ENCODE measurements around the gene MEOX1. TPM values are rescaled to one million over a fixed set of nuclear protein-coding genes. Genes with fewer than 3 reads are reported as not detected.

Gene MEOX1
- total and polyA plus RNA-seq, 2 of the 13 experiments (the other 11 are each of a cell fraction or from before 2014, with no cell fraction given): not detected

DNA sequence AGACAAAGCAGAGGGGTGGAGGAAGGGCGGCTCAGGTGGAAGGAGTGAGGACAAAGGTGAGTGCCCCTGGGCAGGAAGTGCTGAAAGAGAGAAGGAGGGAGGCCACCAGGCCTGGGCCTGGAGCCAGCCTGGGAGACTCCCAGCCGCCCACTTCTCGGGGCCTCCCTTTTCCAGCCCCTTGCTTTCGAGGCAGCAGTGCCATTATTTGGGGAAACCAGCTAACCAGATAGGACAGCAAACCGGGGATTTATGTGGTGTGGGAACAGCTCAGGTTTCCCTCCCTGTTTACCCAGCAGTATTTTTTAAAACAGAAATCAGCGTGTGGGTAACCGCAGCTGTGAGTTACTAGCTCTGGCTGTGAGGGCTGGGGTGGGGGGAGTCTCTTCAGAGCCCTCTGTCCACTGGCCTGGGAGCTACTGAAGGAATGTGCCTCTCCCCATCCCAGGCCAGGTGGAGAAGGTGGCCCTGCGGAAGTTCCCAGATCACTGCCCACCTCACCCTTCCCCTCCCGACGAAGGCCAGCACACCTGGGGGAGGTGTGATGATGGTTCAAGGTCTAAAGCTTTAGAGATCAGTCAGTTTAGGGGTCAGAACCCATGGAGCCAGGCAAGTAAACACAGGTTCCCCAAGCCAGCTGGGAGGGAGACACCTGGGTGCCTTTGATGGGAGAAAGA lies 8.4 kb upstream of the MEOX1 start (continued):
- TF ChIP-seq ZNF780A (CRISPR knock-in tag; IDR thresholded peaks at IDR 0.05) (no peak), ZNF782 (CRISPR knock-in tag; IDR thresholded peaks at IDR 0.05; ENCODE audit: borderline replicate concordance) (no peak), TOE1 (CRISPR knock-in tag; IDR thresholded peaks at IDR 0.05) (no peak), NR1H2 (CRISPR knock-in tag; IDR thresholded peaks at IDR 0.05; ENCODE audit: borderline replicate concordance, low read depth) (no peak), POLR2A (IDR thresholded peaks at IDR 0.05; ENCODE audit: insufficient read depth in 1 of 2, low read depth in 2 of 2, low read length in 2 of 2) (no peak), PLRG1 (conservative IDR thresholded peaks at IDR 0.05) (no peak), ZNF446 (CRISPR knock-in tag; IDR thresholded peaks at IDR 0.05) (no peak), MLX (CRISPR knock-in tag; IDR thresholded peaks at IDR 0.05) (no peak), ZC3H13 (CRISPR knock-in tag; IDR thresholded peaks at IDR 0.05) (no peak), HMG20A (CRISPR knock-in tag; IDR thresholded peaks at IDR 0.05; ENCODE audit: borderline replicate concordance) (no peak; the same call in 1 of the 2 replicates), KDM3A (CRISPR knock-in tag; IDR thresholded peaks at IDR 0.05; ENCODE audit: low read depth) (no peak), ZBTB8A (CRISPR knock-in tag; IDR thresholded peaks at IDR 0.05; ENCODE audit: borderline replicate concordance, low read depth) (no peak), ZNF253 (CRISPR knock-in tag; IDR thresholded peaks at IDR 0.05; ENCODE audit: borderline replicate concordance) (no peak), GABPB1 (CRISPR knock-in tag; IDR thresholded peaks at IDR 0.05) (peak; percentile 51), NCOA1 (CRISPR knock-in tag; IDR thresholded peaks at IDR 0.05) (no peak), ZNF235 (CRISPR knock-in tag; IDR thresholded peaks at IDR 0.05; ENCODE audit: borderline replicate concordance) (no peak), STAT5B (CRISPR knock-in tag; IDR thresholded peaks at IDR 0.05) (no peak), FIP1L1 (IDR thresholded peaks at IDR 0.05; ENCODE audit: borderline replicate concordance, insufficient read depth, low read depth, low read length) (no peak), FUBP1 (CRISPR knock-in tag; IDR thresholded peaks at IDR 0.05; ENCODE audit: borderline replicate concordance) (no peak)
- TF ChIP-seq, protein P1, sequence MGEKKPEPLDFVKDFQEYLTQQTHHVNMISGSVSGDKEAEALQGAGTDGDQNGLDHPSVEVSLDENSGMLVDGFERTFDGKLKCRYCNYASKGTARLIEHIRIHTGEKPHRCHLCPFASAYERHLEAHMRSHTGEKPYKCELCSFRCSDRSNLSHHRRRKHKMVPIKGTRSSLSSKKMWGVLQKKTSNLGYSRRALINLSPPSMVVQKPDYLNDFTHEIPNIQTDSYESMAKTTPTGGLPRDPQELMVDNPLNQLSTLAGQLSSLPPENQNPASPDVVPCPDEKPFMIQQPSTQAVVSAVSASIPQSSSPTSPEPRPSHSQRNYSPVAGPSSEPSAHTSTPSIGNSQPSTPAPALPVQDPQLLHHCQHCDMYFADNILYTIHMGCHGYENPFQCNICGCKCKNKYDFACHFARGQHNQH (CRISPR knock-in tag; IDR thresholded peaks at IDR 0.05): no peak
- TF ChIP-seq, protein P2, sequence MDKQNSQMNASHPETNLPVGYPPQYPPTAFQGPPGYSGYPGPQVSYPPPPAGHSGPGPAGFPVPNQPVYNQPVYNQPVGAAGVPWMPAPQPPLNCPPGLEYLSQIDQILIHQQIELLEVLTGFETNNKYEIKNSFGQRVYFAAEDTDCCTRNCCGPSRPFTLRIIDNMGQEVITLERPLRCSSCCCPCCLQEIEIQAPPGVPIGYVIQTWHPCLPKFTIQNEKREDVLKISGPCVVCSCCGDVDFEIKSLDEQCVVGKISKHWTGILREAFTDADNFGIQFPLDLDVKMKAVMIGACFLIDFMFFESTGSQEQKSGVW (CRISPR knock-in tag; IDR thresholded peaks at IDR 0.05; ENCODE audit: borderline replicate concordance): no peak
- TF ChIP-seq, protein P3, sequence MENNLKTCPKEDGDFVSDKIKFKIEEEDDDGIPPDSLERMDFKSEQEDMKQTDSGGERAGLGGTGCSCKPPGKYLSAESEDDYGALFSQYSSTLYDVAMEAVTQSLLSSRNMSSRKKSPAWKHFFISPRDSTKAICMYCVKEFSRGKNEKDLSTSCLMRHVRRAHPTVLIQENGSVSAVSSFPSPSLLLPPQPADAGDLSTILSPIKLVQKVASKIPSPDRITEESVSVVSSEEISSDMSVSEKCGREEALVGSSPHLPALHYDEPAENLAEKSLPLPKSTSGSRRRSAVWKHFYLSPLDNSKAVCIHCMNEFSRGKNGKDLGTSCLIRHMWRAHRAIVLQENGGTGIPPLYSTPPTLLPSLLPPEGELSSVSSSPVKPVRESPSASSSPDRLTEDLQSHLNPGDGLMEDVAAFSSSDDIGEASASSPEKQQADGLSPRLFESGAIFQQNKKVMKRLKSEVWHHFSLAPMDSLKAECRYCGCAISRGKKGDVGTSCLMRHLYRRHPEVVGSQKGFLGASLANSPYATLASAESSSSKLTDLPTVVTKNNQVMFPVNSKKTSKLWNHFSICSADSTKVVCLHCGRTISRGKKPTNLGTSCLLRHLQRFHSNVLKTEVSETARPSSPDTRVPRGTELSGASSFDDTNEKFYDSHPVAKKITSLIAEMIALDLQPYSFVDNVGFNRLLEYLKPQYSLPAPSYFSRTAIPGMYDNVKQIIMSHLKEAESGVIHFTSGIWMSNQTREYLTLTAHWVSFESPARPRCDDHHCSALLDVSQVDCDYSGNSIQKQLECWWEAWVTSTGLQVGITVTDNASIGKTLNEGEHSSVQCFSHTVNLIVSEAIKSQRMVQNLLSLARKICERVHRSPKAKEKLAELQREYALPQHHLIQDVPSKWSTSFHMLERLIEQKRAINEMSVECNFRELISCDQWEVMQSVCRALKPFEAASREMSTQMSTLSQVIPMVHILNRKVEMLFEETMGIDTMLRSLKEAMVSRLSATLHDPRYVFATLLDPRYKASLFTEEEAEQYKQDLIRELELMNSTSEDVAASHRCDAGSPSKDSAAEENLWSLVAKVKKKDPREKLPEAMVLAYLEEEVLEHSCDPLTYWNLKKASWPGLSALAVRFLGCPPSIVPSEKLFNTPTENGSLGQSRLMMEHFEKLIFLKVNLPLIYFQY (CRISPR knock-in tag; IDR thresholded peaks at IDR 0.05; ENCODE audit: borderline replicate concordance): no peak
